CD4-positive, alpha-beta memory T cell (primary cell): Measurements from ENCODE around the gene NUDT2. TPM values are rescaled to one million over a fixed set of nuclear protein-coding genes. Genes with fewer than 3 reads are reported as not detected.

ENCODE experiments used
- CTCF ChIA-PET: fragments of 350-600 bp; sonication (Branson Sonifier 250); formaldehyde crosslinking; loops from one replicate; lab custom pipeline; 2021; ENCODE audit warnings: inconsistent platforms; ENCODE audit not compliant: partially characterized antibody; lab: Charles Lee
- POLR2A ChIA-PET: fragments of 350-600 bp; sonication (Branson Sonifier 250); formaldehyde crosslinking; loops from one replicate; lab custom pipeline; 2021; ENCODE audit not compliant: partially characterized antibody; lab: Charles Lee
- DNase-seq, 5 donors: peaks; one replicate each; pipeline versions ENCODE4 v3.0.0 to v3.0.0-alpha.2; 2020 to 2022; ENCODE audit warnings: mixed read lengths in 1 of 5
- H3K27ac ChIP-seq: one replicate; pipeline ENCODE4 v1.7.0; 2013; ENCODE audit warnings: low read depth, low read length
- H3K27me3 ChIP-seq: 2 replicates; pipeline ENCODE4 v1.7.0; 2013; ENCODE audit warnings: mild to moderate bottlenecking, low read length, moderate library complexity; ENCODE audit not compliant: insufficient read depth
- H3K36me3 ChIP-seq: 2 replicates; pipeline ENCODE4 v1.7.0; 2013; ENCODE audit warnings: mild to moderate bottlenecking, low read length, moderate library complexity; ENCODE audit not compliant: insufficient read depth
- H3K4me1 ChIP-seq: 2 replicates; pipeline ENCODE4 v1.7.0; 2013; ENCODE audit warnings: mild to moderate bottlenecking, low read length, moderate library complexity; ENCODE audit not compliant: insufficient read depth
- H3K4me3 ChIP-seq, 2 donors: one replicate each; pipeline ENCODE4 v1.7.0; 2013; ENCODE audit warnings: low read length in 2 of 2, mild to moderate bottlenecking in 1 of 2
- H3K9me3 ChIP-seq, 2 donors: one replicate each; pipeline ENCODE4 v1.7.0; 2013; ENCODE audit warnings: low read length in 2 of 2, control low read depth in 1 of 2; ENCODE audit not compliant: control insufficient read depth in 1 of 2
- H3K27ac Mint-ChIP-seq, 7 donors: one replicate each; pipeline ENCODE4 v1.8.0; 2020 to 2021; ENCODE audit warnings: mixed read lengths in 7 of 7, mild to moderate bottlenecking in 6 of 7, inconsistent platforms in 3 of 7, moderate library complexity in 3 of 7
- H3K27me3 Mint-ChIP-seq, 2 donors: one replicate each; pipeline ENCODE4 v1.8.0; 2020 to 2021; ENCODE audit warnings: mixed read lengths in 2 of 2
- H3K36me3 Mint-ChIP-seq, 2 donors: one replicate each; pipeline ENCODE4 v1.8.0; 2020 to 2021; ENCODE audit warnings: mixed read lengths in 2 of 2, inconsistent platforms in 1 of 2, mild to moderate bottlenecking in 1 of 2
- H3K4me1 Mint-ChIP-seq, 4 donors: one replicate each; pipeline ENCODE4 v1.8.0; 2020 to 2021; ENCODE audit warnings: mixed read lengths in 4 of 4, mild to moderate bottlenecking in 1 of 4
- H3K4me3 Mint-ChIP-seq, 8 donors: one replicate each; pipeline ENCODE4 v1.8.0; 2020 to 2021; ENCODE audit warnings: mixed read lengths in 8 of 8, mild to moderate bottlenecking in 7 of 8, moderate library complexity in 6 of 8, inconsistent platforms in 3 of 8
- H3K9me3 Mint-ChIP-seq, 8 donors: one replicate each; pipeline ENCODE4 v1.8.0; 2020 to 2021; ENCODE audit warnings: mixed read lengths in 8 of 8, mild to moderate bottlenecking in 5 of 8, inconsistent platforms in 3 of 8, moderate library complexity in 1 of 8
- intact Hi-C: fragments of 100-400 bp; cut with micrococcal nuclease; formaldehyde crosslinking; loops from one replicate; pipeline ENCODE4 v1.15.1; 2023
- polyA plus RNA-seq, 2 donors: library from polyadenylated mRNA; unstranded; fragments of 300-500 nt; fragmentation: Illumina TruSeq; gene quantifications; one replicate each; pipeline ENCODE4 v1.2.3, GENCODE V29; 2021
- total RNA-seq, 2 experiments: library from RNA; stranded (reverse); gene quantifications; one replicate each; pipeline ENCODE4 v1.2.3, GENCODE V29; 2021

Gene NUDT2
- total and polyA plus RNA-seq, 4 experiments from 2014 or later = 21.0 to 29.3 (median 23.6) TPM

GRCh38 chr9:34380034-34380510 is 50.7 kb downstream of the NUDT2 start:
- Mint-ChIP-seq H3K4me1 (peaks cover 32 to 55% (median 45%) of the 10 kb centered on the region in 4 donors), H3K27me3 (no peaks in the 10 kb centered on the region), H3K27ac (peak overlapping the region; percentile 58 to 93 (median 86)), H3K4me3 (peak overlapping the region; percentile 84 to 94 (median 88)), H3K9me3 (no peaks in the 10 kb centered on the region), H3K36me3 (no peaks in the 10 kb centered on the region)
- ChIA-PET CTCF (interaction anchor here (0.9 to 8.2 kb wide), 7 partner anchors 8 to 271 kb away, joined by 3 to 88 read pairs (median 7); no protein-coding TSS in a partner anchor), POLR2A (interaction anchor here (0.6 to 1.7 kb wide), 6 partner anchors 9 to 324 kb away, joined by 3 to 5 read pairs (median 3); partner anchors contain the start of genes DNAI1, FAM219A and UBAP1)
- DNase-seq = peak in 1 of 5 donors; percentile 11
- no peaks in the 10 kb centered on the region for H3K27me3 ChIP-seq
- H3K27ac ChIP-seq = peak overlapping the region; percentile 33
- peaks cover 39% of the 10 kb centered on the region for H3K4me1 ChIP-seq
- H3K4me3 ChIP-seq = peak overlapping the region in 1 of 2 donors; percentile 64
- H3K9me3 ChIP-seq = no peaks in the 10 kb centered on the region
- intact Hi-C loops = no loop called here
- no peaks in the 10 kb centered on the region for H3K36me3 ChIP-seq

DNA sequence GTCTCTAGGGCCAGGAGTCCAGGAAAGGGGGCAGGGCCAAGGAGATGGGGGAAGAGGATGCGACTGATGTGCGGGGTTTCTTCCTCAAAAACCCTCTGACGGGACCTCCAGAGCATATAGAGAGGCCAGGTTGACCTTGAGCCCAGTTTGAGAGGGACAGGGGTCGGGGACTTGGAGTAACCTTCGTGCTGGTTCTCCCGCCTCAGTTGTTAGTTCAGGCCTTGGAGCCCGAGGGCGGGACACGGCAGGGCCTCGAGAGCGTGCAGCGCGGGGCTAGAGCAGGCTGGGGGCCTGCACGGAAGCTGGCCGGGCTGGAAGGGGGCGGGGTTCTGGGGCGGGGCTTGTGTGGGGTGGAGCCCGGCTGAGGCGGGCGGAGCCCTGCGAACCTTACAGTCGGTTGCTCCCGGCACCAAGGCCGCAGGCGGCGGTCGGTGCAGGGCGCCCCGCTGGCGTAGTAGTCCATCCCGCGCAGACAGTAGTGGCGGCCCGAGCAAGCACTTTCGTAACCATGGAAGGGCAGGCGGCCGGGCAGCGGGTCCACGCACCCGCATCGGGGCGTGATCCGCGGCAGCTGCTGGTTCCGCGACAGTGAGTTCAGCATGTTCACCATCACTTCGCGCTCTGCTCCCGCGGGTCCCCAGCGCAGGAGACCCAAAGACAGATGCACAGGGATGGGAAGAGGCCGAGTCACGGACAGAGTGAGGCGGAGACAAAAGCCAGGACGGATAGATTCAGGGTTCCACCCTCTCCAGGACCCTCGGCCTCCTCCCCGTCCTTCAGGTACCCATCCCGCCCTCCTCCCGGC is 51.3 kb downstream of the NUDT2 start:
- no peaks in the 10 kb centered on the region for H3K36me3 Mint-ChIP-seq
- H3K4me3 Mint-ChIP-seq = peak overlapping the region; percentile 77 to 94 (median 88)
- Histone ChIP-seq H3K27me3 (no peaks in the 10 kb centered on the region), H3K4me1 (peaks cover 36% of the 10 kb centered on the region), H3K36me3 (no peaks in the 10 kb centered on the region), H3K4me3 (peak overlapping the region; percentile 19 to 64), H3K9me3 (no peaks in the 10 kb centered on the region), H3K27ac (peak overlapping the region; percentile 48)
- ChIA-PET POLR2A (interaction anchor here (0.7 to 1.7 kb wide), 5 partner anchors 10 to 202 kb away, joined by 3 to 5 read pairs (median 3); partner anchors contain the start of genes DNAI1, FAM219A and UBAP1), CTCF (interaction anchor here (1.5 to 8.2 kb wide), 4 partner anchors 8 to 188 kb away, joined by 4 to 88 read pairs (median 30); no protein-coding TSS in a partner anchor)
- intact Hi-C loops = no loop called here
- peaks cover 28 to 48% (median 40%) of the 10 kb centered on the region in 4 donors for H3K4me1 Mint-ChIP-seq
- peak; percentile 74 to 80 (median 75) for DNase-seq
- H3K27me3 Mint-ChIP-seq = no peaks in the 10 kb centered on the region
- no peaks in the 10 kb centered on the region for H3K9me3 Mint-ChIP-seq
- H3K27ac Mint-ChIP-seq = peak overlapping the region; percentile 57 to 93 (median 76)

DNA sequence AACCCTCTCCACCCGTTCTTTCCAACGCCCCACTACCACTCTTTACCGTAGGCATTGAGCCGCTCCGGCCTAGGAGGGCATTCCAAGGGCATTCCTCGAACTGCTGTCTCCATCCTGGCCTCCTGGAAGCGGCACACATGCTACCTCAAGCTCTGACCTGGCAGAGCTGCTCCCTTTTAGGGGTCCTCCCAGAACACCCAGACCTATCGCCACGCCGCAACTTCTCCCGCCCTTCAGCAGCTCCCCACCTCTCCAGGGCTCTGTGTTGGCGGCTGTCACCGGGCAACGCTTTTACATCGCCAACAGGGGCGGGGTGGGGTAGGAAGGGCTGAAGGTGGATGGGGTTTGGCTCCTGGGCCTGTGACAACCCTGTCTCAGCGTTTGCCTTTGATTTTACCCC is 52.0 kb downstream of the NUDT2 start:
- Mint-ChIP-seq H3K9me3 (no peaks in the 10 kb centered on the region), H3K4me1 (peaks cover 22 to 42% (median 34%) of the 10 kb centered on the region in 4 donors), H3K27ac (peak overlapping the region in 5 of 7 donors; percentile 19 to 84 (median 75)), H3K4me3 (peak overlapping the region; percentile 76 to 94 (median 86)), H3K36me3 (no peaks in the 10 kb centered on the region), H3K27me3 (no peaks in the 10 kb centered on the region)
- Histone ChIP-seq H3K27me3 (no peaks in the 10 kb centered on the region), H3K36me3 (no peaks in the 10 kb centered on the region), H3K4me1 (peaks cover 30% of the 10 kb centered on the region), H3K4me3 (peak overlapping the region; percentile 19 to 64), H3K9me3 (no peaks in the 10 kb centered on the region), H3K27ac (peak overlapping the region; percentile 48)
- POLR2A ChIA-PET = interaction anchor here (0.6 to 0.9 kb wide), 2 partner anchors 221 to 230 kb away, joined by 3 read pairs; no protein-coding TSS in a partner anchor
- intact Hi-C loops = no loop called here
- CTCF ChIA-PET = interaction anchor here (1.5 kb wide), 1 partner anchor 23 kb away, joined by 7 read pairs; no protein-coding TSS in a partner anchor
- DNase-seq = peak; percentile 14 to 52 (median 20)

DNA sequence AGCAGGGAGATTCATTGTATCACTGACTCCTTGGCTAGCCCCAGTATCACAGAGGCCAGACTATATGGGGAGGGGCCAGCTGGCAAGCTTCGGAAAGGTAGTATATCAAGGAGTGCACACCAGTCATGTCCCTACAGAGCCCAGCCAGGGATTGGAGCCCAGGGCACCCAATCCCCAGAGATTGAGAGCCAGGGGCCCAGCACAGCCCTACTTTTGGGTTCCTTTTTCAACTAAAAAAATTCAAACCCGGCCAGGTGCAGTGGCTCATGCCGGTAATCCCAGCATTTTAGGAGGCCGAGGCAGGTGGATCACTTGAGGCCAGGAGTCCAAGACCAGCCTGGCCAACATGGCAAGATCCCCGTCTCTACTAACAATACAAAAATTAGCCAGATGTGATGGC is 52.7 kb downstream of the NUDT2 start:
- intact Hi-C loops = no loop called here
- Mint-ChIP-seq H3K9me3 (no peaks in the 10 kb centered on the region), H3K36me3 (no peaks in the 10 kb centered on the region), H3K4me3 (peak overlapping the region in 5 of 8 donors; percentile 62 to 90 (median 84)), H3K27me3 (no peaks in the 10 kb centered on the region), H3K4me1 (peaks cover 21 to 39% (median 31%) of the 10 kb centered on the region in 4 donors), H3K27ac (no peak overlapping the region)
- ChIA-PET CTCF (interaction anchor here (0.8 to 1.5 kb wide), 2 partner anchors 22 to 50 kb away, joined by 3 to 7 read pairs; no protein-coding TSS in a partner anchor), POLR2A (interaction anchor here (0.6 to 0.9 kb wide), 2 partner anchors 221 to 229 kb away, joined by 3 read pairs; no protein-coding TSS in a partner anchor)
- Histone ChIP-seq H3K36me3 (no peaks in the 10 kb centered on the region), H3K4me3 (no peak overlapping the region), H3K4me1 (peaks cover 27% of the 10 kb centered on the region), H3K9me3 (no peaks in the 10 kb centered on the region), H3K27me3 (no peaks in the 10 kb centered on the region), H3K27ac (no peak overlapping the region)
- DNase-seq = no peak

GRCh38 chr9:34382879-34383278 is 53.5 kb downstream of the NUDT2 start:
- H3K27ac Mint-ChIP-seq = peak overlapping the region in 1 of 7 donors; percentile 68
- POLR2A ChIA-PET = no interaction called here
- Histone ChIP-seq H3K4me3 (no peak overlapping the region), H3K27ac (no peak overlapping the region), H3K36me3 (no peaks in the 10 kb centered on the region), H3K4me1 (peaks cover 23% of the 10 kb centered on the region), H3K9me3 (no peaks in the 10 kb centered on the region), H3K27me3 (no peaks in the 10 kb centered on the region)
- H3K4me3 Mint-ChIP-seq = peak overlapping the region in 4 of 8 donors; percentile 14 to 66 (median 30)
- H3K36me3 Mint-ChIP-seq = no peaks in the 10 kb centered on the region
- CTCF ChIA-PET = interaction anchor here (0.8 to 1.5 kb wide), 2 partner anchors 21 to 51 kb away, joined by 3 to 7 read pairs; no protein-coding TSS in a partner anchor
- H3K27me3 Mint-ChIP-seq = no peaks in the 10 kb centered on the region
- no peaks in the 10 kb centered on the region for H3K9me3 Mint-ChIP-seq
- intact Hi-C loops = no loop called here
- peaks cover 20 to 35% (median 30%) of the 10 kb centered on the region in 4 donors for H3K4me1 Mint-ChIP-seq
- DNase-seq = no peak

GRCh38 chr9:34383904-34384303 is 54.5 kb downstream of the NUDT2 start:
- H3K4me1 Mint-ChIP-seq = peaks cover 18 to 29% (median 24%) of the 10 kb centered on the region in 4 donors
- H3K27ac ChIP-seq = no peak overlapping the region
- H3K36me3 ChIP-seq = no peaks in the 10 kb centered on the region
- ChIA-PET CTCF (interaction anchor here (1.3 kb wide), 1 partner anchor 20 kb away, joined by 3 read pairs; no protein-coding TSS in a partner anchor), POLR2A (no interaction called here)
- H3K4me3 Mint-ChIP-seq = no peak overlapping the region
- DNase-seq = no peak
- H3K36me3 Mint-ChIP-seq = no peaks in the 10 kb centered on the region
- no peak overlapping the region for H3K27ac Mint-ChIP-seq
- H3K4me3 ChIP-seq = no peak overlapping the region
- H3K4me1 ChIP-seq = peaks cover 23% of the 10 kb centered on the region
- intact Hi-C loops = no loop called here
- H3K27me3 ChIP-seq = no peaks in the 10 kb centered on the region
- no peaks in the 10 kb centered on the region for H3K9me3 ChIP-seq
- no peaks in the 10 kb centered on the region for H3K27me3 Mint-ChIP-seq
- peaks cover 0 to under 1% (median 0%) of the 10 kb centered on the region in 8 donors for H3K9me3 Mint-ChIP-seq
